Liver (tissue), 9 donors: Measurements from ENCODE around the gene PCSK1N. TPM values are rescaled to one million over a fixed set of nuclear protein-coding genes. Genes with fewer than 3 reads are reported as not detected.

Experiments used
- DNase-seq: peaks from one replicate; pipeline ENCODE4 v3.0.0-alpha.2; 2017; ENCODE audit warnings: low spot score
- H3K27ac ChIP-seq, 2 donors: one replicate each; pipeline ENCODE4 v1.7.0; 2013; ENCODE audit warnings: inconsistent platforms in 2 of 2, low read length in 2 of 2, control low read depth in 1 of 2, low read depth in 1 of 2, mild to moderate bottlenecking in 1 of 2
- H3K27me3 ChIP-seq, 4 donors: one replicate each; pipeline versions ENCODE4 v1.6.1 to v1.7.0; 2013; ENCODE audit warnings: low read length in 3 of 4, inconsistent platforms in 1 of 4, mild to moderate bottlenecking in 1 of 4, moderate library complexity in 1 of 4; ENCODE audit not compliant: control insufficient read depth in 4 of 4, insufficient read depth in 4 of 4
- H3K36me3 ChIP-seq, 4 donors: one replicate each; pipeline versions ENCODE4 v1.6.1 to v1.7.0; 2013; ENCODE audit warnings: low read length in 3 of 4, mild to moderate bottlenecking in 3 of 4, low read depth in 1 of 4, moderate library complexity in 1 of 4; ENCODE audit not compliant: control insufficient read depth in 4 of 4, insufficient read depth in 3 of 4
- H3K4me1 ChIP-seq, 4 donors: one replicate each; pipeline versions ENCODE4 v1.6.1 to v1.7.0; 2013; ENCODE audit warnings: low read length in 3 of 4, mild to moderate bottlenecking in 3 of 4, moderate library complexity in 1 of 4; ENCODE audit not compliant: control insufficient read depth in 4 of 4, insufficient read depth in 4 of 4
- H3K4me3 ChIP-seq, 3 donors: one replicate each; pipeline versions ENCODE4 v1.6.1 to v1.7.0; 2013; ENCODE audit warnings: low read length in 3 of 3, control low read depth in 1 of 3, low read depth in 1 of 3, mild to moderate bottlenecking in 1 of 3
- H3K9ac ChIP-seq, 2 donors: one replicate each; pipeline ENCODE4 v1.7.0; 2013; ENCODE audit warnings: low read length in 2 of 2, mild to moderate bottlenecking in 2 of 2, moderate library complexity in 2 of 2, control low read depth in 1 of 2, low read depth in 1 of 2
- H3K9me3 ChIP-seq, 4 donors: one replicate each; pipeline versions ENCODE4 v1.6.1 to v1.7.0; 2013; ENCODE audit warnings: low read length in 3 of 4; ENCODE audit not compliant: control insufficient read depth in 4 of 4
- ATF3 ChIP-seq: IDR thresholded peaks from 2 replicates; pipeline ENCODE4 v1.6.1; 2016; ENCODE audit warnings: antibody characterized with exemption
- CTCF ChIP-seq: fragments of 150-350 bp; IDR thresholded peaks from 2 replicates; pipeline ENCODE4 v1.5.1; 2017; ENCODE audit warnings: improper control_type of control experiment, low read depth, low read length; ENCODE audit not compliant: missing input control
- EGR1 ChIP-seq, 2 donors: IDR thresholded peaks; 2 replicates each; pipeline ENCODE4 v1.6.1; 2016 to 2018; ENCODE audit warnings: antibody characterized with exemption in 2 of 2, low read depth in 2 of 2
- FOXA1 ChIP-seq: IDR thresholded peaks from 2 replicates; pipeline ENCODE4 v1.6.1; 2016; ENCODE audit warnings: antibody characterized with exemption
- FOXA2 ChIP-seq: IDR thresholded peaks from 2 replicates; pipeline ENCODE4 v1.6.1; 2016; ENCODE audit warnings: antibody characterized with exemption
- GABPA ChIP-seq, 2 donors: IDR thresholded peaks in 1 of 2; conservative IDR thresholded peaks in 1 of 2; 2 replicates each; pipeline ENCODE4 v1.6.1; 2016; ENCODE audit warnings: antibody characterized with exemption in 2 of 2, mild to moderate bottlenecking in 1 of 2, moderate library complexity in 1 of 2
- HNF4A ChIP-seq, 2 donors: conservative IDR thresholded peaks; 2 replicates each; pipeline ENCODE4 v1.6.1; 2016; ENCODE audit warnings: antibody characterized with exemption in 2 of 2, mild to moderate bottlenecking in 2 of 2
- HNF4G ChIP-seq: IDR thresholded peaks from 2 replicates; pipeline ENCODE4 v1.6.1; 2016; ENCODE audit warnings: antibody characterized with exemption
- JUND ChIP-seq, 2 donors: IDR thresholded peaks; 2 replicates each; pipeline ENCODE4 v1.6.1; 2016; ENCODE audit warnings: antibody characterized with exemption in 2 of 2
- NR2F2 ChIP-seq: IDR thresholded peaks from 2 replicates; pipeline ENCODE4 v1.6.1; 2016; ENCODE audit warnings: antibody characterized with exemption
- RAD21 ChIP-seq, 2 donors: IDR thresholded peaks; 2 replicates each; pipeline ENCODE4 v1.6.1; 2016; ENCODE audit warnings: antibody characterized with exemption in 2 of 2, mild to moderate bottlenecking in 2 of 2
- RXRA ChIP-seq, 2 donors: IDR thresholded peaks; 2 replicates each; pipeline ENCODE4 v1.6.1; 2017 to 2018; ENCODE audit warnings: antibody characterized with exemption in 2 of 2, mild to moderate bottlenecking in 1 of 2
- TAF1 ChIP-seq: conservative IDR thresholded peaks from 2 replicates; pipeline ENCODE4 v1.6.1; 2016; ENCODE audit warnings: antibody characterized with exemption, mild to moderate bottlenecking
- YY1 ChIP-seq: IDR thresholded peaks from 2 replicates; pipeline ENCODE4 v1.6.1; 2016; ENCODE audit warnings: antibody characterized with exemption, mild to moderate bottlenecking
- WGBS: extraction: QIAGEN DNeasy Blood & Tissue Kit; methylation state at CpG from one replicate; pipeline ENCODE4 v1.1.7; 2013; 5-methylcytosine and 5-hydroxymethylcytosine counted together
- polyA plus RNA-seq, 2 donors: library from polyadenylated mRNA; stranded (reverse) in 1 of 2; unstranded in 1 of 2; fragments of 200-250 nt in 1 of 2; fragments of >200 nt in 1 of 2; fragmentation: Nextera tagmentation in 1 of 2; extraction: Ambion mirVana in 1 of 2; gene quantifications; one replicate each; pipeline versions ENCODE4 v1.2.1 to v1.2.3, GENCODE V29; 2013 to 2015
- total RNA-seq, 2 donors: library from RNA; depleted of rRNA; stranded (reverse); fragments of >200 nt; gene quantifications; one replicate each; pipeline ENCODE4 v1.2.3, GENCODE V29; 2014
- TF ChIP-seq, protein P1 (sequence below): IDR thresholded peaks from 2 replicates; pipeline ENCODE4 v1.6.1; 2016; ENCODE audit warnings: antibody characterized with exemption
- TF ChIP-seq, protein P2 (sequence below): IDR thresholded peaks from 2 replicates; pipeline ENCODE4 v1.6.1; 2016; ENCODE audit warnings: antibody characterized with exemption
- donor health status: healthy.
- donor health status: healthy.
- donor health status: healthy.
- donor health status: healthy.
- donor health status: healthy.

Gene PCSK1N
- total and polyA plus RNA-seq, 4 donors: 0.05 to 5.4 (median 0.92) TPM

DNA sequence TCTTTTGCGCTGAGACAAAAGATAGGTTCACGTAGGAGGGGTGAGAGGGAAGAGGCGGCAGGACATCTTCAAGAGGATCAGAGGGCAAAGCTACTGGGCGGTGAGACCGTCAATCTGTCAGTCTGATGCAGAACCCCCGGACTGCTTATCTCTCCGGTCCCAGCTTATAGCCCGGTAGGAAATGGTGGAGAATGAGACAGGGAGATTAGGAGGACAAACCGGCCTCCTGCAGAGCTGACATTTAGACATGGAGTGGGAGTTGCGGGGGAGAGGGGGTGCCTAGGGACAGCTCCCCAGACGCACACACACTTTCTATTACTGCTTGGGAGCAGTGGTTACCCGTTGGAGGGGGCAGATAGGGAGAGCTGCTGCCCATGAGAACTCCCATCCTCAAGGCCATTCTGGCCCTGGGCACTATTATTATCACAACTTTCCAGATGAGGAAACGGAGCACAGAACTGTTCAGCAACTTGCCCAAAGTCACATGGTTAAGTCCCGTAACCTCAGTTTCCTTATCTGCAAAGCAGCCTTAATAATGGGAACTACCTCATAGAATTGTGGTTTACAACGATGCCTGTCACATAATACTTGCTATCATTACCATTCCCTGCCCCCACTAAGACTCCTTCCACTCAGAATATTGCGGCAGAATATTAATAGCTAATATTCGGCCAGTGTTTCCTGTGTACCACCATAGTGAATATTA lies 34.7 kb downstream of the PCSK1N start:
- WGBS: 39% methylated on average over 17 of the region's 17 CpGs
- DNase-seq: no peak

GRCh38 chrX:48798318-48798717 lies 37.1 kb downstream of the PCSK1N start:
- Histone ChIP-seq H3K9me3 (no peaks in the 10 kb centered on the region), H3K4me1 (peaks cover 0 to 14% (median 3%) of the 10 kb centered on the region in 4 donors), H3K9ac (no peak overlapping the region), H3K27me3 (no peaks in the 10 kb centered on the region), H3K36me3 (no peaks in the 10 kb centered on the region), H3K27ac (no peak overlapping the region), H3K4me3 (no peak overlapping the region)
- TF ChIP-seq FOXA2: no peak
- TF ChIP-seq HNF4G: no peak
- WGBS: 85% methylated on average over 2 of the region's 2 CpGs
- DNase-seq: no peak

More for the DNA sequence above, 34.7 kb downstream of the PCSK1N start:
- Histone ChIP-seq H3K9ac (peak overlapping the region in 1 of 2 donors; percentile 21), H3K27me3 (no peaks in the 10 kb centered on the region), H3K27ac (peak overlapping the region; percentile 86 to 89), H3K9me3 (no peaks in the 10 kb centered on the region), H3K4me1 (peaks cover 2 to 14% (median 5%) of the 10 kb centered on the region in 4 donors), H3K4me3 (peak overlapping the region; percentile 45 to 67 (median 56)), H3K36me3 (peaks cover 0 to 6% (median 3%) of the 10 kb centered on the region in 4 donors)
- TF ChIP-seq YY1 (no peak), NR2F2 (no peak), GABPA (IDR thresholded peaks at IDR 0.05 in 1 of 2, conservative IDR thresholded peaks at IDR 0.05 in 1 of 2) (no peak), CTCF (no peak), ATF3 (no peak), TAF1 (no peak), EGR1 (IDR thresholded peaks at IDR 0.05; ENCODE audit: low read depth in 2 of 2) (no peak), FOXA2 (no peak)
- TF ChIP-seq, protein P1, sequence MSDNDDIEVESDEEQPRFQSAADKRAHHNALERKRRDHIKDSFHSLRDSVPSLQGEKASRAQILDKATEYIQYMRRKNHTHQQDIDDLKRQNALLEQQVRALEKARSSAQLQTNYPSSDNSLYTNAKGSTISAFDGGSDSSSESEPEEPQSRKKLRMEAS: no peak

DNA sequence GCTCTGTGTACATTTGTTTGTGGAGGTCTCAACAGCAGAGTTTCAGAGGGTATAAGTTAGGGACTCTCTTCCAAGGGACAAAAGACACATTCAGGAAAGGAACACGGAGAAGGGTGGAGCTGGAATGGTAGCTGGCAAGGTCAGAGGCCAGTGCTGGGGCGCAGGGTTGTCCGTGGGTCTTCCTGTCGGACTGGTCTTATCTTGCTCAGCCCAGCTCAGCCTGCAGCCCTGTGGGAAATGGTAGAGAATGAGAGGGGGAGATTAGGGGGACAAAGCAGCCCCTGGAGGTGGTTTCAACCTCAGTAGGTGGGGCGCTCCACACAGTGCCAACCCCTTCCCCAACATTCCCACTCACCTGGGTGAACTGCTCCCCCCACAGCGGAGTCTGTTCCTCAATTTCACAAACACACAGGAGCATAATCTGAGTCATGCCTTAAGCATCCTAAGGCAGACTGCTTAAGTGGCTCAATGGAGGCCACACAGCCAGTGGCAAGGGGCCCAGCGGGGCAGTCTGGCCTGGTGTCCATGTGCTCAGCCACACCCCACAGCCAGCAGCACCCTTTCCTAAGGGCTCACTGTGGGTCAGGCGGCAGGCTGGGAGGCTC lies 40.4 kb downstream of the PCSK1N start:
- Histone ChIP-seq H3K27me3 (peaks cover 0 to 3% (median 0%) of the 10 kb centered on the region in 4 donors), H3K9me3 (no peaks in the 10 kb centered on the region), H3K36me3 (no peaks in the 10 kb centered on the region), H3K4me3 (no peak overlapping the region), H3K9ac (no peak overlapping the region), H3K4me1 (no peaks in the 10 kb centered on the region), H3K27ac (no peak overlapping the region)
- WGBS: 83% methylated on average over 8 of the region's 8 CpGs
- no peak for DNase-seq
- no peak for TF ChIP-seq HNF4A (conservative IDR thresholded peaks at IDR 0.05)
- no peak for TF ChIP-seq FOXA2
- TF ChIP-seq EGR1 (IDR thresholded peaks at IDR 0.05; ENCODE audit: low read depth in 2 of 2): no peak
- no peak for TF ChIP-seq JUND (IDR thresholded peaks at IDR 0.05)
- TF ChIP-seq HNF4G: no peak
- no peak for TF ChIP-seq ATF3
- no peak for TF ChIP-seq RXRA (IDR thresholded peaks at IDR 0.05)
- TF ChIP-seq RAD21 (IDR thresholded peaks at IDR 0.05): no peak
- TF ChIP-seq NR2F2: no peak
- no peak for TF ChIP-seq CTCF
- TF ChIP-seq, protein P2, sequence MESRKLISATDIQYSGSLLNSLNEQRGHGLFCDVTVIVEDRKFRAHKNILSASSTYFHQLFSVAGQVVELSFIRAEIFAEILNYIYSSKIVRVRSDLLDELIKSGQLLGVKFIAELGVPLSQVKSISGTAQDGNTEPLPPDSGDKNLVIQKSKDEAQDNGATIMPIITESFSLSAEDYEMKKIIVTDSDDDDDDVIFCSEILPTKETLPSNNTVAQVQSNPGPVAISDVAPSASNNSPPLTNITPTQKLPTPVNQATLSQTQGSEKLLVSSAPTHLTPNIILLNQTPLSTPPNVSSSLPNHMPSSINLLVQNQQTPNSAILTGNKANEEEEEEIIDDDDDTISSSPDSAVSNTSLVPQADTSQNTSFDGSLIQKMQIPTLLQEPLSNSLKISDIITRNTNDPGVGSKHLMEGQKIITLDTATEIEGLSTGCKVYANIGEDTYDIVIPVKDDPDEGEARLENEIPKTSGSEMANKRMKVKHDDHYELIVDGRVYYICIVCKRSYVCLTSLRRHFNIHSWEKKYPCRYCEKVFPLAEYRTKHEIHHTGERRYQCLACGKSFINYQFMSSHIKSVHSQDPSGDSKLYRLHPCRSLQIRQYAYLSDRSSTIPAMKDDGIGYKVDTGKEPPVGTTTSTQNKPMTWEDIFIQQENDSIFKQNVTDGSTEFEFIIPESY: no peak
- TF ChIP-seq TAF1: no peak
- TF ChIP-seq FOXA1: no peak
- no peak for TF ChIP-seq GABPA (IDR thresholded peaks at IDR 0.05 in 1 of 2, conservative IDR thresholded peaks at IDR 0.05 in 1 of 2)
